ENCODE measurements around the gene C7orf25.

C7orf25 gene

DNA sequence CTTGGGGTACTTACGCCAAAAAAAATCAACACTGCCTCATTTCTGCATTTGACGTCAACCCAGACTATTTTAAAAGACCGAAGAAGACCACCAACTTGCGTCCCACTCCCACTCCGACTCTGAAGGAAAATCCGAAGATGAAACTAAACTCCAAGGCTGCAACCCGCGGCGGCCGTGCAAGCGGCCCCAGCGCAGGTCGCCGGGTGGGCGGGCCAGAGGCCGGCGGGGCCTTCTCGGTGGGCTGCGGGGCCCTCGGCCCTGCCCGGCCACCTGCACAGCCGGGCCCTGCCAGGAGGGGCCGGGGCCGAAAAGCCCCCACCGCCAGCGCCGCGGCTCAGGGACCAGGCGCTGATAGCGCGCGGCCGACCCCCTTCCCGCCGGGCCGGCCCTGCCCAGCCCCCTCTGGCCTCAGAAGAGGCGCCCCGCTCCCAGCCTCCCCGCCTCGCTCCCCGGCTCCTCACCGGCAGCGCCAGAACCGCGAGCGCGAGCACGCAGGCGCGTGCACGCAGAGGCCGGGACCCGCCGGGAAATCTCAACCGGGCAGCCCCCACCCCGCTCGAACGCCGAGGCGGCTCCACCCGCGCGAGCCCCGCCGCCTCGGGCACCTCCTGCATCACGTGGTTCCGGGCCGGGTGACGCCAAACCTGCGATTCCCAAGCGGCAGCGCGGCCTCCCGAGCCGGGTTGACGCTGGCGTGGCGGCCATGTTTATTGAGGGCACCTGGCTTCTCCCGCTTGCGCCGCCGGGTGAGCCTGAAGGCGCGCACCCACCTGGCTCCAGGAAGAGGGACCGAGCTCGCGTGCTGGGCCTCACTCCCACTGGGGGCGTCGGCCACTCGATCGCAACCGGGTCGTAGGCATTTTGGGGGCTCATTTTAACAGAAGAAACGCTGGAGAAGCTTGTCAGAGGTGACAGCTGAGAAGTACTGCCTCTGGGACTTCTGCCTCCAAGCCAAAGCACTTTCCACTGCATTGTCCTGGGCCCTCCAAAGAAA, at the start of gene C7orf25:
Gene C7orf25, minus strand, starts transcription at position 617 of the 994 bp plus-strand sequence. CDS start 1,170 bp downstream, outside the sequence.
- no peak for FAIRE-seq

DNA sequence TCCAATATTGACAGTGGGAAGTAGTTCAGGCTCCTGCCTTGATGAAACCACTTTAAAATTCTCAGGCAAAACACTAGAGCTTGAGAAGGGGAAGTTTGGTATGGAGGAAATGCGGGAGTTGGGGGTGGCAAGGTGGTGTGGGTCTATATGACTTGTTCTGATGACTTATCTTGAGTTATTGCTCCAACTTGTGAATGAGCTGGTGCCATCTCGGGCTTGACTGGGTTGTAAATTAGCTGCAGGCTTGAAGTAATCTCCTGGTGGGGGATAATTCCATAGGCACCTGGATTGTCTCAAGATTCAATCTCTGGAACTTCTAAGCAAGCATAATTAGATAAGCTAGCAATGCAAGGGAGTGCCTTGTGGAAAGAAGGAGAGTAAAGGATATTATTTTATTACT, 49.3 kb upstream of the C7orf25 start:
- FAIRE-seq: no peak

DNA sequence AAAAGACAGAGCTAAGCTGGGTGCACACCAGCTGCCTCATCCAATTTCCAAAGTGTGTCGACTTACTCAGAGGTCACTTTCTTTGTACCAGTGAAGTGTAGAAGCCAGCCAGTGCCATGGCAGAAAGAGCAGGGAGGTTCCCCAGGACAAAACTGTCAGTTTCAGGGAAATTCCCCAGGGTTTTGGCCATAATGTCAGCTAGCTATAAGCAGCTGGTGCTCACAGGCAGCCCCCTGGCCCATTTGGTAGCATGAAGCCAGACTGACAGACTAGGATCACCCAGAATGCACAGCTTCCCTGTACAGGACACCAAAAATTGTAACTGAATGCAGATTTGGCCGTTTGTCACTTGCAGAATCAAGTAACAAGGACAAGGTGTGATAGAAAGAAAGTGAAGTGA, 48.9 kb upstream of the C7orf25 start:
- FAIRE-seq: no peak

DNA sequence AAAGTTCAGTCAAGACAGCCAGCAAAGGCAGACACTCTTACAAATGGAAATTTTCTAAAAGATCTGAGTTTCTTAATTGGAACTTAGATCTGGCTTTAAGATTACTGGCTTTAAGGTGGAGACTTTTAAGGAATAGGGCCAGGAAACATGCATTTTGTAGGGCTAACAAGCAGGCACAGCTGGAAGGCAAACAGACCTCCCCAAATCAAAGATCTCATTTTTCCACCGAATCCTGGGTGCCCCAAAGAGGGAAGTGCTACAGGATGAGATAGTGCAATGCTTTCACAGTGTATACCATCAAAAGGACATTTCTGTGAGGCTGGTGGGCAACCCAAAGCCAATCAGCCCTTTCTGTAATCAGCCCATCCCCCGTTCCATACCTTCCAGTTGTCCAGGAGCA, 47.7 kb upstream of the C7orf25 start:
- no peak for FAIRE-seq

DNA sequence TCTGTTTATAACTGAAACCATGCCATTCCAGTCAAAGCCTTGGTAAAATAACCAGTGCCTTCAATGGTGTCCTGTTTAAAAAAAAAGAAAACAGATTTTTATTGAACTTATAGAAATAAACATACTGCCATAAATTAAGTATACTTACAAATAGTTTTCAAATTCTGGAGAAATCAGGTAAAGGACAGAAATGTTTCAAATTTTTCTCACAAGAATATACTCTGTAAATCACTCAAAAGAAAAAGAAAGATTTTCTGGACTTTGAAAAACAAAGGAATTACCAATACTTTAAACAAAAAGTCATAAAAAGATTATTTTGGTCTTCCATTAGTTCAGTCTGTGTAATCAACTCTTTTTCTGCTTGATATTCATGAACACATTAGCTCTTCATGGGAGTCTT, 44.2 kb upstream of the C7orf25 start:
- no peak for FAIRE-seq

DNA sequence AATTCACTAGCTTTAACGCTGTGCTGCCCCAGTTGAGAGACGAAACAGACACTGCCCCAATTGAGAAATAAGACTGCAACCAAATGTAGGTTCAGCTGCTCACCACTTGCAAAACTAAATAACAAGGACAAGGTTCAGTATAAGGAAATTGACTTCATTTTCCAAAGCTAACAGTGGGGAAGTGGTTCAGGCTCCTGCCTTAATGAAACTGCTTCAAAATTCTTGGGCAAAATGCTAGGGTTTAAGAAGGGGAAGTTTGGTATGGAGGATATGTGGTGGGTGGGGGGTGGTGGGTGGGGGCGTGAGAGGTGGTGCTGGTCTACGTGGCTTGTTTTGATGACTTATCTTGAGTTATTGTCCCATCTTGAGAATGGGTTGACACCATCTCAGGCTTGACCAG, 42.1 kb upstream of the C7orf25 start:
- FAIRE-seq: no peak

DNA sequence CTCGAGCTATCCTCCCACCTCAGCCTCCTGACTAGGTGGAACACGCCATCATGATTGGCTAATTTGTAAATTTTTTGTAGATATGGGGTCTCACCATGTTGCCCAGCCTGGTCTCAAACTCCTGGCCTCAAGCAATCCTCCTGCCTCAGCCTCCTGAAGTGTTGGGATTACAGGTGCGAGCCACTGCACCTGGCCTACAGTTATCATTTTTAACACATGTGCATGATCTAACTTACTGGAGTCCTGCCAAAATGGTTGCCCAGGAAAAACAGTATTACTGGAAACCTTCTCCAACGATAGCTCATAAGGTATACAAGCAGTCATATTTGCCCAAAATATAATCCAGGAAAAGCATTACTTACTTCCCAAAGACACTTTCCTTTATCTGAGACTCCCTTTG, 40.5 kb upstream of the C7orf25 start:
- no peak for FAIRE-seq

DNA sequence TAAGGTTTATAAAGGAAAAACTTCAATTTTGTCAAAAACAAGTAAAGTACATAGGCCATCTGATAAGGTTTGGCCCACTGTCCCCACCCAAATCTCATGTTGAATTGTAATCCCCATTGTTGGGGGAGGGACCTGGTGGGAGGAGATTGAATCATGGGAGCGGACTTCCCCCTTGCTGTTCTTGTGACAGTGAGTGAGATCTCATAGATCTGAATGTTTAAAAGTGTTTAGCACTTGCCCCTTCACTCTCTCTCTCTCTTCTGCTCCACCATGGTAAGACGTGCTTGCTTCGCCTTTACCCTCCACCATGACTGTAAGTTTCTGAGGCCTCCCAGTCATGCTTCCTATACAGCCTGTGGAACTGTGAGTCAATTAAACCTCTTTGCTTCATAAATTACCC, 38.5 kb upstream of the C7orf25 start:
- FAIRE-seq: no peak

DNA sequence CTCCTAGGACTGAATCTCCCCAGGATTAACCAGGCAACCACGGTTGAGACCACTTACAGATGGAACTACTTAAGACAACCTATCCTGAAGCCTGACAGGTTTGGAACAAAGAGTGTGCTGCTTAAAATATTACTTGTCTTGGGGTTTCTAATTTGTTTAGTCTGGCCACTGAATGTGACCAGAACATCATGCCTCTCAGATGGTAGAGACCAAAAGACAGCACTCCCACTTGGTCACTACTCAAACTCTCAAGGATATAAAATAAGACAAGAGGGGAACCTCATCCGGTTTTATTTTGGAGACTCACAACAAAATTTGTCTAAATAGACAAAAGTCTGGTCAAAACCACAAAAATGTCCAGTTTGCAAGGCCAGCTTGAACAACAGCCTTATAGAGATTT, 35.7 kb upstream of the C7orf25 start:
- no peak for FAIRE-seq

DNA sequence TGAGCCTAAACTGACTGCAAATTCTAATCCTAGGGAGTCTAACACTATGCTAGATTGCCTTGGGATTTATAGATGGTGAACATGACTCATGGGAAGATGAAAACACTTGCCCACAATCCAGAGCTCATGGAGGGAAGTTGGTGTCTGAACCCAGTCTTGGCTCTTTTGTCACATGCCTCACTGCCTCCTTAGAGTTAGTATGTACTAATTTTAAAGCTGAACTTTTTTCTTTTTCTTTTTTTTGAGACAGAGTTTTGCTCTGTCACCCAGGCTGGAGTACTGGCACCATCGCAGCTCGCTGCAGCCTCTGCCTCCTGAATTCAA, 34.7 kb upstream of the C7orf25 start:
- FAIRE-seq: no peak

DNA sequence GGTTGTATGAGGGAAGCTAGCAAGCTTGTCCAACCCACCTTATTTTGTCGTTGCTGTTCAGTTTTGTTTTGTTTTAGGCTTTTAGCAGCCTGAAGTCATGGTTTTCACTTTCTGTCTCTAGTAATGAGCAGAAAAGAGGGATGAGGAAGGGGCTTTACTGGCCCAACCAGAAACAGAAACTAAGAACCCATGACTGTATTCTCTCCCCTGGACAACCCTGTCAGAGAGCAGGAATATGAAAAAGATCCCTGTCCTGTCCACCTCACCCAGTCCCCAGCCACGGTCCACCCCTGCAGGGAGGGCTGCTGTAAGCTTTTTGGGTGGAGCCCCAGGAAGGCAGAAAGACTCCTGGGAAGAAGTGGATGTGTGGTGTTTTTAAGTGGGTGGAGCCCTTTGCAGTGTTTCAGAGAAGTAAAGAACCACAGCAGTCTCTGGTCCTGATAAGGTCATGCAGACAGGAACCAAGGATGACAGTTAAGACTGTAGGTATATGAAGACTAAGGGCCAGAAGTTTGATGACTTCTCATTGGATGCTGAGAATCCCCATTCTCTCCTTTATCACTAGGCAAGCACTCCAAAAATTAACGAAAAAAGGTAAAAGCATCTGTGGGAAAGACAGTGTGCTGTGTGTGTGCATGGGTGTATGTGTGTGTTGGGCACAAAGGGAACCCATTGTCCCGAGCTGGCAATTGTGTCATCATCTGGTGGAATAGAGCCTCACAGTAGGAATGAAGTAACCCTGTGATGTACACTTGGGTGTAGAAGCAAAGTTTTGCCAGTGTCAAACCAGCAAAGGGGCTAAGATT, 34.2 kb upstream of the C7orf25 start:
- no peak for FAIRE-seq

DNA sequence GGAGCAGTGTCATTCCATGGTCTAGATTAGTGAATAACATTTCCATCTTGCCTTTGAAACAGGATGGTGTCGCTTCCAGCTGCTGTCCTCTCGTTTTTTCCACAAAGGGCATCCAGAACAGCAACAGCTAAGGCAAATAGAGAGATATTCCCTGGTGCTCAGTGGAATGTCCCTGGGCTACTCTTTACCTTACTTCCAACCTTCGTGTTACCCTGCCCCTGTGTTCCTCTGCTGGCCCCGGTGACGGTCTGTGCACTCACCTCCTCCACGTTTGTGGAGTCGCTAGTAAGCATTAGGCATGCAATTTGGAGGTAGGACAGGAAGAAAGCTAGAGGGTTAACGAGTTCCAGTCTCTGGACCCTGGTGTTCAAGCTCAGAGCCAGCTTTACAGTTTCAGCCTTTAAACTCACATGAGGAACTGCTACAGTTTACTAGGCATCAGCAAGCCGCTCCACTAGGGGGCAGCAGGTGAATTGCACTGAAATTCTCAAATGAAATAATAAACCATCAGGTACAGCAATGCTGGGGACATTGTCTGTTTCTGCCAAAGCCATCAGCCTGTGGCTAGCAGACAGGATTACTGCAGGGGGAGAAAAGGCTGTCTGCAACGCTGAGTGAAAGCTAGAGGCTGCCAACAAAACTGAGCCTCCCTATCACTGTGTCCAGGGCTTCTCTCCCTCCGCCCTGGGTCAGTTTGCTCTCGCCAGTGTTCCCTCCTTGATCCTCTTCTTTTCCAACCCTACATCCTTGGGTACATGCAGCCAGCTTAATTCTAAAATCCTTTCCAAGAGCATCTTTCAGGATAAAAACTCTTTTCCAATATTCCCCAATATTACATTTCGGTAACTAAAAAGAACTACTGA, 29.3 kb upstream of the C7orf25 start:
- no peak for FAIRE-seq

DNA sequence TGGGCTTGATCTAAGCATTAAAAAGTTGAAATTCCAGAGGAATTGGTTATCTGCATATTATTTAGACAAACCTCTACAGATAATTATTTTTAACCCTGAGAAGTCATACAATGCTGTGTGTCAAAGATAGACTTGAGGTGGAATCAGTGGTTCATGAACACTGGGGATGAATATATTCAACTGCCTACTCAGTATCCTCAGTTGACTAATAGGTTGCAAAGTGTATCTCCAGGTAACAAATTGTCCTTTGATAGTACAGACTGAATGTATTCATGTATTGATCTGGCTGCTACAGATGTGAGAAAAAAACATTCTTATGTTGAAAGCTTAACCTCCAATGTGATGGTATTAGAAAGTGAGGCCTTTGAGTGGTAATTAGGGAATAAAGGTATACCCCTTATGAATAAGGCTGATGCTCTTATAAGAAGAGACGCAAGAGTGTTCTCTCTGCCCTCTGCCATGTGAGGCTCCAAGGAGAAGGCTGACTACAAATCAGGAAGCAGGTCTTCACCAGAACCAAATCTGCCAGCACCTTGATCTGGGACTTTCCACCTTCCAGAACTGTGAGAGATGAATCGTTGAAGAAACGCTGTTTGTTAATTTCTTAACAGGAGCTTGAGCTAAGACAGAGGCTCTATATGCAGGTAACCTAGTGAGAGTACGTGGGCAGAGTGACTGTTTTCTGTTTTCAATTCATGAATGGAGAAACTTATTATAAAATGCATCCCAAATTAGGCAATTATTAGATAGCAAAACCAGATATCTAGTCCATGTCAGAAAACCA, 27.8 kb upstream of the C7orf25 start:
- no peak for FAIRE-seq

DNA sequence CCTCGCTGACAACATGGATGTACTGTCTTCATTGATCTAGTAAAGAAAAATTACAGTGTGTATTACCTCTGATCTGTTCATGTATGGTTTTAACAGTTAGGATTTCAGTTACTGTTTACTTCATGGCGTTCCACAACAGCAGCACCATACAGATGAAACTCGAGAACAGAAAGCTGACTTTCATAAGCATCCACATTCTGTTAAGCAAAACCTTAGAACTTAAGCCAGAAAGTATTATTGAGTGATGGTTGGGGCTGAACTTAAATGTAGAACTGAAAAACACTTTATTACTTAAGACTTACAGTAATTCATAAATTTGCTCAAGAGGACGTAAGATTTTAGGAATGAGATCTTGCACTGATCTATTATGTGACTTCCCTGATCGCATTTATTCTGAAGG, 24.0 kb upstream of the C7orf25 start:
- no peak for FAIRE-seq

DNA sequence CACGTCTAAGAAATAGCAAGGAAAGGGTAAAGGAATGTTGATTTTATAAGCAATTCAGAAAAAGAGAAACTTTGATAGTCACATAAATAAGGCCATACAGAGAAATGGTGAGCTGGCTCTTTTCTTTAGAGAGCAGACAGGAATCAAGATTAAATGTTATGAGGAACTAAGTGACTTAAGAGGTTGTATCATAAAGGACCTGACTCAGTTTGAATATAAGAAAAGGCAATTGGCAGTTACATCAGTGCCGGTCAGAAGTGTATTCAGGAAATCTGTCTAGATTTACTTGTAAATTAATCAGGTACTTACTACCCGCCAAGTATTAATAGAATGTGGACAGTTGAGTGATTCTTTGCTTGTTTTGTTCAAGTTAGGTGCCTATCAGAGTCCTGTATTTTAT, 22.4 kb upstream of the C7orf25 start:
- FAIRE-seq: no peak

DNA sequence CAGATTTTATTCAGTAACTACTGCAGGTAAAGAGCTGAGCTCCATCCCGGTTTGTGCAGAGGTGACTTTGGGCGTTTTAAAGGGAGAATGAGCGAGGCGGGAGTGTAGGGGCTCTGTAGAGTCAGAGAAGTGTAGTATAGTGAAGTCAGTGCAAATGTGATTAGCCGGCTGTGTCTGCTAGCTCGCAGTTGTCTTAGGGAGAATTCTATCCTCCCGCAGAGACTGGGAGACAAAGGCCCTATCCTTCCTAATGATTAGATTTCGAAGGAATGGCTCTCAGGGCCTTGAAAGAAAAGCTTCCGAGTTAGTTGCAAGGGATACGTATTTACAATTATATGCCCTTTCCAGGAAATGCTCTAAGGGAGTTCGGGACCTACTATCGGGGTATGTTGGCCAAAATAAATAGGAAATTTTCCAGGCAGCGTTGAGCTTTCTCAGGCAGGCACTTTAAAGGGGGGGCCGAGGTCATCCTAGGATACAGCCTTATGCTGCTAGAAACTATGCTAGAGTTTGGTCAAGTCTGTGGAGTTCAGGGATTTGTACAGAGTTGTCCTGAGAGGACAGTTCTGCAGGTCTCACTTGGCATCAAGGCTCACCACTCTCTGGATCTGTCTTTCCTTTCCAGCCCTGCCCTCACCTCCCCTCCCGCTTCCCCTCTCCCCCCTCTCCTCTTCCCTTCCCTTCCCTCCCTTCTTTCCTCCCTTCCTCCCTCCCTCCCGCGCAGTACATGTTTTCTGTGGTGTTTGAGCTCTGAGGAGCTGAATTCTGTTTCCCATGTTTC, 21.1 kb upstream of the C7orf25 start:
- no peak for FAIRE-seq

DNA sequence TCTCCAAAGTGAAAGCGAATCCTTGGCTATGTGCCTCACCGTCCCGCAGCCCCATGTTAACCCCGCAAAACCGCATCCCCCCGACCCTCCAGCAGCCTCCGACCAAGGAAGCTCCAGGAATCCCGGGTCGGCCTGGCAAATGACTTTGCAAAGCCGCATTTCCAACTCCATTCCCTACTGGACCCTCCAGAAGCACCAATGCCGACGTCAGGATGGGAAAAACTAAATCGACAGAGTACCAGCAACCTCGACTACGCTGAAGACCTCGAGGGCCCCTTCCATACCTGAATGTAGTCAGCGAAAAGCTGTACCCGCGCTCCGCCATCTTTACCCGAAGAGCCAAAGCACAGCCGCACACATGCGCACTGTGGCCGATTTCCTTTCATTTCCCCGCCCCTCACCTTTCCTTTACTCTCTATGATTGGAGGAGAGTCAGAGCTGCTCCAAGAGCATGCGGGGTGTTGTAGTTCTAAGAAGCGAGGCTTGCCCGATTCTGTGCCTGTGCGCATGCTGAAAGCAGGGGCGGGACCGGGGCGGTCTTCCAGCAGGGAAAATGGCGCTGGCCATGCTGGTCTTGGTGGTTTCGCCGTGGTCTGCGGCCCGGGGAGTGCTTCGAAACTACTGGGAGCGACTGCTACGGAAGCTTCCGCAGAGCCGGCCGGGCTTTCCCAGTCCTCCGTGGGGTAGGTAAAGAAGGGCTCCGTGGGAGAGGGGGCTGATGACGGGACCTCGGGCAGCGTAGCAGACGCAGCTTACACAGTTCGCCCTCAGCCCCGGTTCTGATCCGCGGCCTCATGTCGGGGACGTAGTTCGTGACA, 20.2 kb upstream of the C7orf25 start, which contains the start of the genes MRPL32 and PSMA2:
Gene MRPL32, plus strand, starts transcription at position 543 of the 818 bp plus-strand sequence. Its CDS starts 11 bp downstream, at position 554.
Gene PSMA2, minus strand, starts transcription at position 341 of the 818 bp plus-strand sequence. Its CDS starts 16 bp downstream, at position 325.
- FAIRE-seq: no peak

DNA sequence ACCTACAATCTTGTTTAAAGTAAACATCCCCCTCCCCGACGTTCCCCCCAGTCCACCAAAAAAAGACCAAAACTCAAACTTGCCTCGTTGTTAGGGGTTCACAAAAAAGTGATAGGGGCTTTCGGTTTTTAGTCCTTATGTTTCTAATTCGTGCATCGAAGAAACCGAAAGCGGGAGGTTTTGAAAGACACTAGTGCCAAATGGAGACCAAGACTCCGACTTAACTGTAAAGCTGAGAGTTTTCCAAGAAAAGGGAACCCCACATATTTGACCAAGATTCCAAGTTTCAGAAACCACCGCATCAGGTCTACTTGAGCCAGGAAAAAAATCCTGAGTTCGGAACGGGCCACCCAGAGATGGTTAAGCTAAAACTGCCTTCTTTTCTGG, 19.6 kb upstream of the C7orf25 start:
- no peak for FAIRE-seq

DNA sequence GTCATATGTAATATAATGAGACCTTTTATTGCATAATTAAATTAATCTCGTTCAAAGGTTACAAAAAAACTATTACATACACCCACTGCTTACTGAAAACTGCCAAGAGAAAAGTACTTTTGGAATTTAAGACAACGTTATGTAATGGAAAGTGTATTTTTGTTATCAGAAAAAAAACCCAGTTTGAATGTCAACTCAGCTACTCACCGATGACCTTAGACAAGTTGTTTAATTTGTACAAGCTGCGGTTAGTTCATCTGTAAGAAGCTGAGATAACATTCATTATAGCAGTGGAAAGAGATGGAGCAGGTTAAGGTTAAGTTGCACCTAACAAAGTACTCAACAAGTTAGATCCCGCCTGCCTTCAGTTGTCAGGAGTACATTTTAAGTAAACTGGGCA, 19.0 kb upstream of the C7orf25 start:
- FAIRE-seq: no peak

DNA sequence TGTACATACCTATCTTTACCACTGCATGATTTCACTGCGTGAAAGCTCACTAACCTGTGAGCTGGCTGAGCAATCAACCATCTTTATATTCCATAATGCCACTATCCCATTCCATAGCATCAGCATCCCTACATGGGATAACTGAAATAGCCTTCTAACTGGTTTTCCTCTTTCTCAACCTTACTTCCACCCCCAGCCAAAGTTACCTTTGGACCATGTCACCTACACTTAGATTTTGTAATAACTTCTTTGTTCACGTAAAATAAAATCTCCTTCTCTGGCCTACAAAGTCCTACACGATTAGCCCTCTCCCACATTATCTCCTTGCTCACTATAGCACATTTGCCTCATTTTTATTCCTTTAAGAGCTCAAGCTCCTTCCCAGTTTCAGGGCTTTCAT, 17.6 kb upstream of the C7orf25 start:
- FAIRE-seq: no peak

Data from colon (tissue), 2 donors.